Measurements from ENCODE around the gene DPEP3.

DNA sequence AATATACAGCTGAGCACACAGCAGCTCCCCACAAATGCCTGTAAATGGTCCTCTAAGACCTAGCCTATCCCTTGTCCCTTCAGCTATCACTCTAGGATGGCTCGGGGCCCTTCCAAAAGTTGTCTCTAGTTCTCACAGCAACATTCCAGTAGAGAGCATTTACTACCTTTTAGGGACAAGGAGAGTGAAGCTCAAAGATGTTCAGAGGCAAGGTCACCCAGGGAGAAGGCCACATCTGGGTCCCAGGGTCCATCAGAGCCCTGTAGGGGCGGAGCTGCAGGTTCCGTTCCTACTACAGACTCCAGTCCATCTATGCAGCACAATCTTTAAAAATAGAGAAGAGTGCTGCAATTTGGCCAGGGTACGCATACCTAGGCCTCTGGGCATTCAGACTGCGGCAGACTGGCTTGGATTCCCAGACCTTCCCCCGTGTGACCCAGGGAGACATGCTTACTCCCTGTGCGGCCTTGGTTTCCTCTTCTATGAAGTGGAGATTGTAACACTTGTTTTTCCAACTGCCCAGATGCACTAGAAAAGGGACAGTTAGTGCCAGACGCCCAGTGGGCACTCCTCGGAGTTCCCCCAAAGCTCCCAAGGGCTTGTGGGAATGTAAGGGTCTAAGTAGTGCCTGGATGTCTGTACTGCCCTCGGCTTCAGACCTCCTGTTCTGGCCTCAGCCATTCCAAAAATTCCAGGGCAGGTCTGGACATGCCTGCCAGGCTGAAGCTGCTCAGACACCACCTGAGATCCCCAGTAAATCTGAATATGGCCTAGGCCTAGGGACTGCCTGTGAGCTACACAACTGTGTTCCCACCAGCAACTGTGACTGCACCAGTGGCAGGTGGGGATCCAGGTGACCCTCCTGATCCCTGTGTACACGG, 14.4 kb downstream of the DPEP3 start:
- no peak for TF ChIP-seq CTCF (IDR thresholded peaks at IDR 0.05)
- no peak for TF ChIP-seq POLR2A (IDR thresholded peaks at IDR 0.05)
- no peak for TF ChIP-seq POLR2AphosphoS5 (IDR thresholded peaks at IDR 0.05)
- TF ChIP-seq EP300 (IDR thresholded peaks at IDR 0.05) = no peak

All from sigmoid colon (tissue), 4 donors.